Effector memory CD4-positive, alpha-beta T cell (primary cell): ENCODE results near the gene PLCB4.

Experiments
- DNase-seq, 3 donors: peaks; one replicate each; pipeline ENCODE4 v3.0.0-alpha.2; 2020
- H3K27ac ChIP-seq: 2 replicates; pipeline ENCODE4 v1.7.0; 2013; ENCODE audit warnings: mild to moderate bottlenecking, low read length, moderate library complexity; ENCODE audit not compliant: insufficient read depth, poor library complexity, severe bottlenecking
- H3K27me3 ChIP-seq: replicated peaks from 2 replicates; pipeline ENCODE4 v1.7.0; 2013; ENCODE audit warnings: mild to moderate bottlenecking, low read length; ENCODE audit not compliant: insufficient read depth, control insufficient read depth, poor library complexity, severe bottlenecking
- H3K36me3 ChIP-seq: 2 replicates; pipeline ENCODE4 v1.7.0; 2013; ENCODE audit warnings: mild to moderate bottlenecking, low read length, moderate library complexity; ENCODE audit not compliant: control insufficient read depth, insufficient read depth
- H3K4me1 ChIP-seq: 2 replicates; pipeline ENCODE4 v1.7.0; 2013; ENCODE audit warnings: low read length, mild to moderate bottlenecking; ENCODE audit not compliant: control insufficient read depth, insufficient read depth, poor library complexity, severe bottlenecking
- H3K4me3 ChIP-seq: 2 replicates; pipeline ENCODE4 v1.7.0; 2013; ENCODE audit warnings: low read length, low read depth, mild to moderate bottlenecking; ENCODE audit not compliant: insufficient read depth, poor library complexity, severe bottlenecking
- H3K9me3 ChIP-seq: 2 replicates; pipeline ENCODE4 v1.7.0; 2013; ENCODE audit warnings: mild to moderate bottlenecking, low read length, moderate library complexity; ENCODE audit not compliant: control insufficient read depth

Gene PLCB4

DNA sequence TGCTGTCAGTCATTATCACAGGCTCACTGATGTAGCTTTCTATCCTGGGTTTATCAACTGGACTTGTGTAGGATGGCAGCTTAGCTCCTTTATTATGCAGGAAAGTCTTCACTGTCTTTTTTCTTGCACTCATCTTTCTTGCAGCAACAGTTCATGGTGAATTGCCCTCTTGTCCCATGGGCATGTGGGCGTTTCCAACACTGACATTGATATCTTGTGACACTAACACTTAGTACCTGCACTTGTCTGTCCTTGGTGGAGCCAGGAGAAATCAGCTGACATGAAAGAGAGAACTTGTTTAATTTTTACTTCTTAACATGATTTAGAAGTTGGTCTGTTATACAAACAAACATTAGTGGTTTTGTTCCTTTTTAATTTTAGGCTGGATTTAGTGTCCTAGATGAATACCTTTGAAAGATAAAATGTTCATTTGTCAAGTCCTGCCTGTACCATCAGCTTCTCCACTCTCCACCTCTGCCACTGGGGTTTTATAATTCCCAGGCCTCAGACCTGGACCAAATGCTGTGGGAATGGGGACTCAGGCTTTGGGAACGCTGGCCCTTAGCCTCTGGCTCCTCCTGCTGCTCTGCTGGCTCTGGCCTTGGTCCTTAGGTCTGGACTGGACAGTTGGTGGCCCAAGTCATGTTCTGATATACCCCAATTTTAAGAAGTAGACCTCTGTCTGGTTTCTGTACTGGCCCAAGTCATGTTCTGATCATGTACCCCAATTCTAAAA is 284.5 kb downstream of the PLCB4 start:
- Histone ChIP-seq H3K4me1 (no peaks in the 10 kb centered on the region), H3K27me3 (no peaks in the 10 kb centered on the region), H3K27ac (no peak overlapping the region), H3K9me3 (no peaks in the 10 kb centered on the region), H3K4me3 (no peak overlapping the region), H3K36me3 (no peaks in the 10 kb centered on the region)
- DNase-seq, result no peak

- DNase-seq, result no peak
- Histone ChIP-seq H3K27me3 (no peaks in the 10 kb centered on the region), H3K27ac (no peak overlapping the region), H3K9me3 (no peaks in the 10 kb centered on the region), H3K36me3 (no peaks in the 10 kb centered on the region), H3K4me3 (no peak overlapping the region), H3K4me1 (no peaks in the 10 kb centered on the region)
These were observed 285.0 kb downstream of the PLCB4 start for GRCh38 chr20:9353916-9354276.

- Histone ChIP-seq H3K36me3 (no peaks in the 10 kb centered on the region), H3K4me3 (no peak overlapping the region), H3K9me3 (no peaks in the 10 kb centered on the region), H3K27me3 (no peaks in the 10 kb centered on the region), H3K27ac (no peak overlapping the region), H3K4me1 (no peaks in the 10 kb centered on the region)
- DNase-seq, result no peak
These were observed 285.7 kb downstream of the PLCB4 start for GRCh38 chr20:9354579-9354978.

GRCh38 chr20:9358001-9358400 is 289.1 kb downstream of the PLCB4 start:
- no peak overlapping the region for H3K4me3 ChIP-seq
- no peaks in the 10 kb centered on the region for H3K36me3 ChIP-seq
- H3K4me1 ChIP-seq, result no peaks in the 10 kb centered on the region
- no peaks in the 10 kb centered on the region for H3K27me3 ChIP-seq
- no peak for DNase-seq
- H3K27ac ChIP-seq, result no peak overlapping the region
- H3K9me3 ChIP-seq, result no peaks in the 10 kb centered on the region

DNA sequence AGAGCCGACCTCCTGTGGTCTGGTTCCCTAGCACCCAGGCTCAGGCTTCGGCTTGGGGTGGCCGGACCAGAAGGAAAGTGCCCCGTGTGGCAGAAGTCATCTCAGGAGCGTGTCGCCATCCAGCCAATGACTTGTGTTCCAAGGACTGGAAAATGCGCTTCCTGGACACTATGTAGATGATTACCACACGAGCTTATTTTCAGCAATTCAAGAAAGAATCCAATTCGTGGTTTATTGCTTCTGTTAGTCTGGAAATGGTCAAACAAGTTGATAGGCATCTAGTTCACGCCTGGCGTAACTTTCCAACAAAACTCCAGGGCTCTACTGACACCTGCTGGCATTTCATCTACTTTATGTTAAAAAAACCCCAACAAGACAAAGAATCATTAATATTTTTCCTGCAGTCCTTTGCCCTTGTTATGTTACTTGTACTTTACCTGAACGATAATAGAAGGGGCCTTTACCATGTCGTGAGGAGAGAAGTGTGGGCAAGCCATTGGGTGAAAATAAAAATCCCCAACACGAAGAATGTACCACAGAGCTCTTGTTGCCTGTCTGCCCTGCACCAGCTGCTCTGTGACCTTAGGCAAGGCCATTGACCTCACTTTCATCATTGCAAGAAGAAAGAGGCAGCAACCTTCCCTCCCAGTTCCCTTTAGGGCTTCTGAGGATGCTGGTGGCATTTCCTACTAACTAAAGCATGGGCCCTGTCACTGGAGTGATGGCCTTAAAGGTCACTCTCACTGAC is 290.8 kb downstream of the PLCB4 start:
- no peak for DNase-seq
- no peaks in the 10 kb centered on the region for H3K4me1 ChIP-seq
- H3K4me3 ChIP-seq, result no peak overlapping the region
- H3K9me3 ChIP-seq, result no peaks in the 10 kb centered on the region
- H3K27me3 ChIP-seq, result no peaks in the 10 kb centered on the region
- no peaks in the 10 kb centered on the region for H3K36me3 ChIP-seq
- H3K27ac ChIP-seq, result no peak overlapping the region

- no peak for DNase-seq
- no peaks in the 10 kb centered on the region for H3K27me3 ChIP-seq
- no peak overlapping the region for H3K4me3 ChIP-seq
- no peaks in the 10 kb centered on the region for H3K36me3 ChIP-seq
- H3K9me3 ChIP-seq, result no peaks in the 10 kb centered on the region
- no peak overlapping the region for H3K27ac ChIP-seq
- H3K4me1 ChIP-seq, result no peaks in the 10 kb centered on the region
These were observed 291.5 kb downstream of the PLCB4 start for GRCh38 chr20:9360431-9360830.

DNA sequence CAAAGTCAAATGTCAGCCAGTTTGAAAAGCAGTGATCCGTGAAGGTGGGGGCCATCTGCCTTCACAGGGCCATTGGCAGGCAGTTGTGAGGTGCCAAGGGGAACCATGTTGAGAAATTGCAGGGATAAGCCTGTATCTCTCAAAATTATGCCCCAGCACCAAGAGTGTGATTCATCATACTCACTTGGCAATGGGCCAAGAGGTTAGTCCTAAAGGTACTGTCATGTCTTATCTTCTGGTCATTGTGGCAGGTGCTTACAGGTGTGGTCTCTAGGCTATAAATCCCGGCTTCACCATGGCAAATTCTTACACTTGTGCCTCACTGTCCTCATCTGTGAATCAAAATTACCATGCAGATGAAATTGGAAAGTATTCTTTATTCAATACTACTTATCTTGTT is 294.8 kb downstream of the PLCB4 start:
- no peaks in the 10 kb centered on the region for H3K9me3 ChIP-seq
- no peaks in the 10 kb centered on the region for H3K36me3 ChIP-seq
- H3K4me1 ChIP-seq, result no peaks in the 10 kb centered on the region
- no peak for DNase-seq
- H3K4me3 ChIP-seq, result no peak overlapping the region
- H3K27ac ChIP-seq, result no peak overlapping the region
- H3K27me3 ChIP-seq, result no peaks in the 10 kb centered on the region

GRCh38 chr20:9367328-9367727 is 298.4 kb downstream of the PLCB4 start:
- H3K36me3 ChIP-seq, result no peaks in the 10 kb centered on the region
- no peaks in the 10 kb centered on the region for H3K4me1 ChIP-seq
- no peaks in the 10 kb centered on the region for H3K9me3 ChIP-seq
- H3K4me3 ChIP-seq, result no peak overlapping the region
- no peak overlapping the region for H3K27ac ChIP-seq
- no peak for DNase-seq
- H3K27me3 ChIP-seq, result no peaks in the 10 kb centered on the region

GRCh38 chr20:9367746-9368145 is 298.9 kb downstream of the PLCB4 start:
- Histone ChIP-seq H3K27ac (no peak overlapping the region), H3K36me3 (no peaks in the 10 kb centered on the region), H3K9me3 (no peaks in the 10 kb centered on the region), H3K4me1 (no peaks in the 10 kb centered on the region), H3K27me3 (no peaks in the 10 kb centered on the region), H3K4me3 (no peak overlapping the region)
- DNase-seq, result no peak

- Histone ChIP-seq H3K27me3 (no peaks in the 10 kb centered on the region), H3K4me3 (no peak overlapping the region), H3K9me3 (no peaks in the 10 kb centered on the region), H3K4me1 (no peaks in the 10 kb centered on the region), H3K36me3 (no peaks in the 10 kb centered on the region), H3K27ac (no peak overlapping the region)
- DNase-seq, result no peak
These were observed 300.0 kb downstream of the PLCB4 start for GRCh38 chr20:9368893-9369292.
